ENCODE data around the gene RAB28. TPM values are rescaled to one million over a fixed set of nuclear protein-coding genes. Genes with fewer than 3 reads are reported as not detected.

RAB28 gene
- total RNA-seq, 1 experiment from 2014 or later = 19.8 TPM

GRCh38 chr4:13492747-13493146 is 8.6 kb upstream of the RAB28 start:
- no CpG with 5 or more reads among the region's 3 CpGs for WGBS (ENCODE audit: extremely low coverage, insufficient read length, low lambda C conversion rate)
- peaks cover 6 to 7% of the 10 kb centered on the region in 2 experiments; a peak in 1 of 4 replicates for H3K4me1 Mint-ChIP-seq
- H3K14ac ChIP-seq (ENCODE audit: insufficient read depth, low read length) = no peak overlapping the region

More at GRCh38 chr4:13492747-13493146, 8.6 kb upstream of the RAB28 start:
- no peak overlapping the region for H2BK5ac ChIP-seq (ENCODE audit: insufficient read length, low read length)
- H3K4ac ChIP-seq (ENCODE audit: low read depth, low read length) = no peak overlapping the region
- Mint-ChIP-seq H3K27ac (no peak overlapping the region), H3K27me3 (ENCODE audit: low read depth) (no peaks in the 10 kb centered on the region), H3K36me3 (ENCODE audit: insufficient read depth in 1 of 3, low read depth in 3 of 3) (no peaks in the 10 kb centered on the region), H3K4me3 (no peak overlapping the region), H3K9me3 (peaks cover 3% of the 10 kb centered on the region in 2 experiments; a peak in 2 of 5 replicates)
- H3K27me3 ChIP-seq (ENCODE audit: insufficient read depth, low read length) = no peaks in the 10 kb centered on the region
- H2BK120ac ChIP-seq (ENCODE audit: low read depth, low read length, poor library complexity, severe bottlenecking) = no peak overlapping the region
- no peak overlapping the region for H2BK15ac ChIP-seq (ENCODE audit: low read depth, low read length)
- H4K91ac ChIP-seq (ENCODE audit: insufficient read length, low read depth, low read length) = no peak overlapping the region
- H3K4me1 ChIP-seq (ENCODE audit: insufficient read depth, low read length) = no peaks in the 10 kb centered on the region; the same call in 1 of the 2 replicates
- no peaks in the 10 kb centered on the region for H3K9me3 ChIP-seq (ENCODE audit: control insufficient read depth, low read depth, low read length)
- H4K20me1 ChIP-seq (ENCODE audit: control insufficient read depth, insufficient read depth, insufficient read length) = no peaks in the 10 kb centered on the region
- H2AK5ac ChIP-seq (ENCODE audit: insufficient read length, low read length) = no peak overlapping the region
- no peaks in the 10 kb centered on the region for H3K79me2 ChIP-seq (ENCODE audit: insufficient read depth, low read length)
- H2BK12ac ChIP-seq (ENCODE audit: insufficient read length, low read depth, low read length) = no peak overlapping the region
- H3K9ac ChIP-seq (ENCODE audit: extremely low read depth, insufficient read length, low read length) = no peak overlapping the region
- H3T11ph ChIP-seq (ENCODE audit: low read length) = no peak overlapping the region
- no peak overlapping the region for H3K4me2 ChIP-seq (ENCODE audit: insufficient read depth, insufficient read length, low read length)
- no peak for TF ChIP-seq CTCF (conservative IDR thresholded peaks at IDR 0.05)
- H2AFZ ChIP-seq (ENCODE audit: low read length) = no peak overlapping the region
- no peak overlapping the region for H3K23ac ChIP-seq (ENCODE audit: insufficient read length, low read depth, low read length)
- no peak overlapping the region for H4K5ac ChIP-seq (ENCODE audit: insufficient read length, low read depth, low read length)
- no peaks in the 10 kb centered on the region for H3K23me2 ChIP-seq (ENCODE audit: insufficient read length, low read depth, low read length, poor library complexity, severe bottlenecking)
- H2BK20ac ChIP-seq (ENCODE audit: low read depth, low read length, poor library complexity, severe bottlenecking) = no peak overlapping the region
- no peak overlapping the region for H3K56ac ChIP-seq (ENCODE audit: insufficient read length, low read depth, low read length)
- no peaks in the 10 kb centered on the region for H3K79me1 ChIP-seq (ENCODE audit: insufficient read depth, low read depth, low read length, poor library complexity, severe bottlenecking)
- no peak overlapping the region for H3K27ac ChIP-seq (ENCODE audit: insufficient read length, low read depth, low read length)
- H3K18ac ChIP-seq (ENCODE audit: insufficient read length, low read depth, low read length) = no peak overlapping the region
- no peak for DNase-seq
- H4K8ac ChIP-seq (replicated peaks; ENCODE audit: insufficient read length, low read depth, low read length) = no peak overlapping the region
